Ascending aorta (tissue), 2 donors: ENCODE results near the gene RPLP2. TPM values are rescaled to one million over a fixed set of nuclear protein-coding genes. Genes with fewer than 3 reads are reported as not detected.

ENCODE experiments used
- DNase-seq, 2 donors: peaks; one replicate each; pipeline ENCODE4 v3.0.0-alpha.2; 2019; ENCODE audit warnings: low spot score in 2 of 2
- H3K27ac ChIP-seq, 2 donors: fragments of 200-600 bp; sonication (generic); one replicate each; pipeline ENCODE4 v1.5.1; 2016 to 2017; ENCODE audit warnings: mild to moderate bottlenecking in 1 of 2
- H3K27me3 ChIP-seq: fragments of 200-600 bp; sonication (generic); one replicate; pipeline ENCODE4 v1.5.1; 2017
- H3K36me3 ChIP-seq, 2 donors: fragments of 200-600 bp; sonication (generic); one replicate each; pipeline ENCODE4 v1.5.1; 2016
- H3K4me1 ChIP-seq, 2 donors: fragments of 200-600 bp; sonication (generic); one replicate each; pipeline ENCODE4 v1.5.1; 2016 to 2017; ENCODE audit warnings: mild to moderate bottlenecking in 1 of 2
- H3K4me3 ChIP-seq, 2 donors: fragments of 200-600 bp; sonication (generic); one replicate each; pipeline ENCODE4 v1.5.1; 2016 to 2017; ENCODE audit warnings: mild to moderate bottlenecking in 1 of 2
- H3K9me3 ChIP-seq, 2 donors: fragments of 200-600 bp; sonication (generic); one replicate each; pipeline ENCODE4 v1.5.1; 2016
- intact Hi-C: fragments of 100-400 bp; cut with DNase I; formaldehyde crosslinking; loops from one replicate; pipeline ENCODE4 v1.15.1; 2023
- total RNA-seq: library from RNA; depleted of rRNA; stranded (reverse); fragments of >200 nt; gene quantifications from one replicate; pipeline ENCODE4 v1.1.0, GENCODE V29; 2016
- TF ChIP-seq, protein P1 (sequence below), 3 experiments: fragments of 200-600 bp in 2 of 3; fragments of 450-650 bp in 1 of 3; sonication (generic) in 2 of 3; IDR thresholded peaks; one replicate each; pipeline ENCODE4 v1.5.1; 2016 to 2019; ENCODE audit warnings: antibody characterized with exemption in 3 of 3, mild to moderate bottlenecking in 1 of 3, moderate library complexity in 1 of 3

Gene RPLP2
- total RNA-seq, 1 donor from 2014 or later, result 897 TPM

- Histone ChIP-seq H3K27ac (no peak overlapping the region), H3K4me3 (no peak overlapping the region), H3K4me1 (peaks cover 9 to 16% of the 10 kb centered on the region in 2 donors), H3K27me3 (peaks cover 3% of the 10 kb centered on the region), H3K9me3 (no peaks in the 10 kb centered on the region), H3K36me3 (peaks cover 0 to 3% of the 10 kb centered on the region in 2 donors)
- TF ChIP-seq, protein P1, sequence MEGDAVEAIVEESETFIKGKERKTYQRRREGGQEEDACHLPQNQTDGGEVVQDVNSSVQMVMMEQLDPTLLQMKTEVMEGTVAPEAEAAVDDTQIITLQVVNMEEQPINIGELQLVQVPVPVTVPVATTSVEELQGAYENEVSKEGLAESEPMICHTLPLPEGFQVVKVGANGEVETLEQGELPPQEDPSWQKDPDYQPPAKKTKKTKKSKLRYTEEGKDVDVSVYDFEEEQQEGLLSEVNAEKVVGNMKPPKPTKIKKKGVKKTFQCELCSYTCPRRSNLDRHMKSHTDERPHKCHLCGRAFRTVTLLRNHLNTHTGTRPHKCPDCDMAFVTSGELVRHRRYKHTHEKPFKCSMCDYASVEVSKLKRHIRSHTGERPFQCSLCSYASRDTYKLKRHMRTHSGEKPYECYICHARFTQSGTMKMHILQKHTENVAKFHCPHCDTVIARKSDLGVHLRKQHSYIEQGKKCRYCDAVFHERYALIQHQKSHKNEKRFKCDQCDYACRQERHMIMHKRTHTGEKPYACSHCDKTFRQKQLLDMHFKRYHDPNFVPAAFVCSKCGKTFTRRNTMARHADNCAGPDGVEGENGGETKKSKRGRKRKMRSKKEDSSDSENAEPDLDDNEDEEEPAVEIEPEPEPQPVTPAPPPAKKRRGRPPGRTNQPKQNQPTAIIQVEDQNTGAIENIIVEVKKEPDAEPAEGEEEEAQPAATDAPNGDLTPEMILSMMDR (IDR thresholded peaks at IDR 0.05), result no peak
- no peak for DNase-seq
- intact Hi-C loops, result no loop called here
These were observed 16.9 kb upstream of the RPLP2 start for GRCh38 chr11:792873-793272.

GRCh38 chr11:793556-793955 lies 16.2 kb upstream of the RPLP2 start:
- DNase-seq, result no peak
- intact Hi-C loops, result no loop called here
- H3K27me3 ChIP-seq, result no peaks in the 10 kb centered on the region
- H3K4me3 ChIP-seq, result no peak overlapping the region
- H3K36me3 ChIP-seq, result peaks cover 0 to 3% of the 10 kb centered on the region in 2 donors
- H3K9me3 ChIP-seq, result no peaks in the 10 kb centered on the region
- no peak overlapping the region for H3K27ac ChIP-seq
- H3K4me1 ChIP-seq, result peaks cover 12 to 20% of the 10 kb centered on the region in 2 donors
- TF ChIP-seq, protein P1 (IDR thresholded peaks at IDR 0.05), result no peak

DNA sequence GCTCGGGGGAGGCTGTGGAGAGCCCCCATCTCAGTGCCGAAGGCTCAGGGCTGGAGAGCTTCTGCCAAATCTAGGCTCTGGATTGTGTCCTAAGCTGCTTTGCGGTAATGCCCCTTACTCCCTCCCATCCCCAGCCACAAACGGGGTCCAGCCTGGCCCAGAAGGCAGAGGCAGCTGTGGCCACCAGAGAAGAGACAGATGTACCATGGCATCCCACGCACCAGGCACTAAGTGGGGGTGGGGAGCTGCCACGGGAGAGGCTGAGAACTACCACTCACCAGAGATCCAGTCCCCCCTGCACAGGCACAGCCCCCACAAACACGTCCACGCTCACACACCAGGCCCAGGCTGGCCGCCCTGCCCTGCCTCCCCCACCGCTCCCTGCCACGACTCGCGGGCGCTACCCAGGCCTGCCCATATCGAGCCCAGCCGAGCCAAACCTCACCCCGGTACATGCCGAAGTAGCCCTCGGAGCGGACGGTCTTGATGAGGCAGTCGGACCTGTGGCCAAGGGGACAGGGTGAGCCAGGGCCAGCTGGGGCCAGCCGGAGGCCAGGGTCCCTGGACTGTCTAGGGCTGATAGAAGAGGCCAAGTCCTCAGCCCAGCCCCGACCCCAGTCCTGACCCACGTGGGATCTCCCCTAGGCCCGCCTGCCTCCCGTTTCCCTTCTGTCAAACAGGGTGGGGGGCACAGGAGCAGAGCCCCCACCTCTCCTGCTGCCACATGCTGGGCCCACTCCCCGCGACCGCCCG lies 15.6 kb upstream of the RPLP2 start:
- Histone ChIP-seq H3K4me1 (peaks cover 12 to 20% of the 10 kb centered on the region in 2 donors), H3K27ac (no peak overlapping the region), H3K4me3 (peak overlapping the region in 1 of 2 donors; percentile 78), H3K27me3 (no peaks in the 10 kb centered on the region), H3K9me3 (no peaks in the 10 kb centered on the region), H3K36me3 (peaks cover 0 to 3% of the 10 kb centered on the region in 2 donors)
- TF ChIP-seq, protein P1 (IDR thresholded peaks at IDR 0.05), result no peak
- no peak for DNase-seq
- intact Hi-C loops, result no loop called here

DNA sequence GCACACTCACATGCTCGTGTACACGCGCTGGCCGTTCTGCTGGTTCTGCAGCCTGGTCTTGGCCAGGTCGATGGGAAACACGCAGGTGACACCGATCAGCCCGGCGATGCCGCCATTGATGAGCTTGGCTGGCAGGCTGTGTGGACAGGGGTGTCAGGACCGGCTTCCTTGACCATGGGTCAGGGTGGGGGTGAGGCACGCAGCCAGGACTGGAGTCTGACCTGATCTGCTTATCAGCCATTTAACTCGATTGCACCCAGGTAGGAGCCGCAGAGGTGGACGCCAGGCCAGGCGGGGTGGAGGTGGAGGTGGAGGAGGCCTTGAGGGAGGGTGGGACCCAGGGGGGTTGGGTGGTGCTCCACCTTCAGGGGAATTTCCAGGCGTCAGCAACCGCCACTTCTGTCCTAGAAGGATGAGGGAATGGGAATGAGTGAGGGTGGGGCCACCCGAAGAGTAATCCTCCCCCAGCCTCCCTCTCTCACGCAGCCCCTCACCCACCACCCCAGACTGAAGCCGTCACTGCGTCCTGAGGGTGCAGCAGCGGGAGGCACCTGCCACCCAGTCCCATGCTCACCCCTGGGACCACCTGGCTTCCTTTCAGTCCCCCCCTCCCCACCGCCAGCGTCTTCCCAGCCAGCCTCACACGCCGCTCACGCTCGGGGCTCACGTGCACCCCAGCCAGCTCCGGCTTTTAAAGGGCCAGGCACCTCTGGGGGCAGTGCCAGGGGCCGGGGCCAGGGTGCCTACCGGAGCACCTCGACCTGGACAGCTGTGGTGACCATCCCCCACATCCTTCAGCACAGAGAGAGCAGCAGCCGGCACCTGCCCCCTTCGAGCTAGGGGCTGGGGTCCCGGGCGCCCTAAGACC lies 14.8 kb upstream of the RPLP2 start:
- DNase-seq, result no peak
- Histone ChIP-seq H3K4me3 (peak overlapping the region; percentile 78 to 85), H3K27me3 (no peaks in the 10 kb centered on the region), H3K4me1 (peaks cover 12 to 20% of the 10 kb centered on the region in 2 donors), H3K36me3 (peaks cover 0 to 7% of the 10 kb centered on the region in 2 donors), H3K27ac (no peak overlapping the region), H3K9me3 (no peaks in the 10 kb centered on the region)
- TF ChIP-seq, protein P1 (IDR thresholded peaks at IDR 0.05), result no peak
- intact Hi-C loops, result loop anchor here (5.0 kb wide), 1 partner anchor 48 kb away; the partner anchor contains the start of gene TALDO1

DNA sequence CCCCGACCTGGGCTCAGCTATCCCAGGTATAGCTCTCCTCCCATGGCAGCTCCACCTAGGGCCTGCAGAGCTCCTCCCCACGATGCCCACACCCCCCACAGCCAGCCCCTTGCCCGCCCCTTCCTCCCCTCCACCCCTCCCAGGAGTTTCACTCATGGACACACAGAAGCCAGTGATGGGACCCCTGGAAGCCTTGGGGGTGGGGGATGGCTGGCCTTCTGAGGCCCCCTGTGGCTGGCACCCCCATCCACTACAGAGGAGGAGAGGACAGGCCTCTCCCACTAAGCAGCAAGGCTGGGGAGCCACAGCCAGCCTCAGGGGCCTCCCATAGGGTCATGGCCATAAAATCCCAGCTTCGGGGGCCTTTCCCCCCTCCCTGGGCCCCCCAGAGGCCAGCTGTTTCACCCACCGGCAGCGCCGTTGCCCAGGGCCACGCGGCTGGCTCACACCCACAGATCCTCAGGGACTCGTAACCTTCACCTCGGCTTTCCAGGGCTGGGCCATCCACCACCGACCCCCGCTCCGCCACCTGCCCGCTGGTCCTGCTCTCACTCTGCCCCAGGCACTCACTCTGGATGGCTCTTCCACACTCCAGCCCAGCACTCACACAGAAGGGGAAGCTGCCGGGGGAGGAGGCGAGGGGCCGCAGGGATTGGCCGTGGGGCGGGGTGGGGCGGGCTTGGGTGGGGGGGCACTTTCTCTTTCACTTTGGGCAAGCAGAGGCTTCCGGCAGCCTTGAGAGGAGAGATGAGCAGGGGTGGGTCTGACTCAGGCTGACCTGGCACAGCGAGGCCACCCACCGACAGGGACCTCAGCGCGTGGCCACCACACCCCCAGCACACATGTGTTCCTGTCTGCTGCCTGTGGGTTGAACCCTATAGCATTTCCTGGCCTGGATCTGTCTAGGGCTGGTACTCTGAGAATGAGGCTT lies 13.9 kb upstream of the RPLP2 start:
- H3K27me3 ChIP-seq, result no peaks in the 10 kb centered on the region
- H3K9me3 ChIP-seq, result no peaks in the 10 kb centered on the region
- H3K4me1 ChIP-seq, result peaks cover 12 to 20% of the 10 kb centered on the region in 2 donors
- DNase-seq, result peak; percentile 50 to 89
- H3K36me3 ChIP-seq, result peaks cover 5 to 13% of the 10 kb centered on the region in 2 donors
- TF ChIP-seq, protein P1 (IDR thresholded peaks at IDR 0.05), result no peak
- intact Hi-C loops, result loop anchor here (2.0 to 5.0 kb wide), 2 partner anchors 19 to 49 kb away; partner anchors contain the start of genes GATD1 and TALDO1
- H3K27ac ChIP-seq, result peak overlapping the region; percentile 78 to 79
- peak overlapping the region; percentile 78 to 85 for H3K4me3 ChIP-seq
